Measurements from ENCODE around the gene NWD2. TPM values are rescaled to one million over a fixed set of nuclear protein-coding genes. Genes with fewer than 3 reads are reported as not detected.

The NWD2 gene
- total RNA-seq, 1 experiment from 2014 or later, result not detected

- Histone ChIP-seq H3T11ph (ENCODE audit: low read length) (no peak overlapping the region), H4K91ac (ENCODE audit: insufficient read length, low read depth, low read length) (no peak overlapping the region), H2BK15ac (ENCODE audit: low read depth, low read length) (no peak overlapping the region), H3K56ac (ENCODE audit: insufficient read length, low read depth, low read length) (no peak overlapping the region), H3K9me3 (ENCODE audit: control insufficient read depth, low read depth, low read length) (no peaks in the 10 kb centered on the region), H3K9ac (ENCODE audit: extremely low read depth, insufficient read length, low read length) (no peak overlapping the region), H2BK120ac (ENCODE audit: low read depth, low read length, poor library complexity, severe bottlenecking) (no peak overlapping the region), H3K4me2 (ENCODE audit: insufficient read depth, insufficient read length, low read length) (no peak overlapping the region), H4K20me1 (ENCODE audit: control insufficient read depth, insufficient read depth, insufficient read length) (no peaks in the 10 kb centered on the region), H2AFZ (ENCODE audit: low read length) (no peak overlapping the region), H3K4ac (ENCODE audit: low read depth, low read length) (no peak overlapping the region), H2BK5ac (ENCODE audit: insufficient read length, low read length) (no peak overlapping the region), H4K8ac (replicated peaks; ENCODE audit: insufficient read length, low read depth, low read length) (no peak overlapping the region), H3K18ac (ENCODE audit: insufficient read length, low read depth, low read length) (no peak overlapping the region), H3K23ac (ENCODE audit: insufficient read length, low read depth, low read length) (no peak overlapping the region), H2BK20ac (ENCODE audit: low read depth, low read length, poor library complexity, severe bottlenecking) (no peak overlapping the region), H3K27me3 (ENCODE audit: insufficient read depth, low read length) (no peaks in the 10 kb centered on the region), H3K79me2 (ENCODE audit: insufficient read depth, low read length) (no peaks in the 10 kb centered on the region), H3K4me1 (ENCODE audit: insufficient read depth, low read length) (no peaks in the 10 kb centered on the region), H3K27ac (ENCODE audit: insufficient read length, low read depth, low read length) (no peak overlapping the region), H3K23me2 (ENCODE audit: insufficient read length, low read depth, low read length, poor library complexity, severe bottlenecking) (no peaks in the 10 kb centered on the region), H3K14ac (ENCODE audit: insufficient read depth, low read length) (no peak overlapping the region), H2AK5ac (ENCODE audit: insufficient read length, low read length) (no peak overlapping the region), H4K5ac (ENCODE audit: insufficient read length, low read depth, low read length) (no peak overlapping the region), H3K79me1 (ENCODE audit: insufficient read depth, low read depth, low read length, poor library complexity, severe bottlenecking) (no peaks in the 10 kb centered on the region), H2BK12ac (ENCODE audit: insufficient read length, low read depth, low read length) (no peak overlapping the region)
- TF ChIP-seq CTCF (conservative IDR thresholded peaks at IDR 0.05), result no peak
- H3K4me1 Mint-ChIP-seq, result 0 out of 4 replicates have a peak, but pooled peaks cover 0 to 4% of the 10 kb centered on the region in 2 experiments
- no CpG with 5 or more reads among the region's 2 CpGs for WGBS (ENCODE audit: extremely low coverage, insufficient read length, low lambda C conversion rate)
- H3K9me3 Mint-ChIP-seq, result no peaks in the 10 kb centered on the region
- H3K36me3 Mint-ChIP-seq (ENCODE audit: insufficient read depth in 1 of 3, low read depth in 3 of 3), result no peaks in the 10 kb centered on the region
- no peak for DNase-seq
- no peak overlapping the region for H3K4me3 Mint-ChIP-seq
- H3K27ac Mint-ChIP-seq, result no peak overlapping the region; a peak in 1 of 7 replicates
- no peaks in the 10 kb centered on the region for H3K27me3 Mint-ChIP-seq (ENCODE audit: low read depth)
Measured at GRCh38 chr4:37427193-37427592, 182.7 kb downstream of the NWD2 start.

Measured in H9 (cell line).